DMS153 (cell line): ENCODE results near the gene GLCE.

Experiments
- DNase-seq: peaks from one replicate; lab custom pipeline; 2025; lab: John Stamatoyannopoulos, UW

The GLCE gene

DNA sequence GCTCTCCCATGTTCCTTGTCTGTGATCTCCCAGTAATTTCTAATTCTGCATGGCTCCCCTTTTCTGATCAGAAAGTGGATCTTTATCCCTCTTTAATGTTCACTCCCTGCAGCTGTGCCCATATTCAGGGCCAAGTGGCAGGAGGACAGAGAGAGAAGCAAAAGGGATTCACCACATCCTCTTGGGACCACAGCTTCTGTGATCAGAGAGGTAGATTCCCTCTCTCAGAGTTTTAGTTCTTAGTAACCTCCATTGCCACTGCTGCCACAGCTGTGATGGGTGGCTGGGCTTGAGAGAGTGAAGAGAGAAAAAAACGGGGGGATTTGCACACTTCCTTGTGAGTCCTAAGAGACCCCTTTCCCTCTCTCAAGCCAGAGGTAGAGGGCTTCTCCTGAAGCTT lies 49.2 kb downstream of the GLCE start:
- no peak for DNase-seq

DNA sequence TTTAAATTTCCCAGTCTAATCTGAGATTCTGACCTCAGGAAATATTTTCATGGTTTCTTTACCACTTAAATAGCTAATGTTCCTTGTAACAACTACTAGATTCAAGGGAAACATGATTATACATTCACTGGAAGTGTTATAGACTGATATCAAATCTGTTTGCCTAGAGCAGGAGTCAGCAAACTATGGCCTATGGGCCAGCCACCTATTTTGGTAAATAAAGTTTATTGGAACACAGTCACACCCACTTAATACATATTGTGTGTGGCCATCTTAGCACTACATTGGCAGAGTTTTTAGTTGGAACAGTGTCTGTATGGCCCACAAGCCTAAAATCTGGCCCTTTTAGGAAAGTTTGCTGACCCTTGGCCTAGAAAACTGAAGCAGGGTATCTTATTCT lies 50.1 kb downstream of the GLCE start:
- no peak for DNase-seq

DNA sequence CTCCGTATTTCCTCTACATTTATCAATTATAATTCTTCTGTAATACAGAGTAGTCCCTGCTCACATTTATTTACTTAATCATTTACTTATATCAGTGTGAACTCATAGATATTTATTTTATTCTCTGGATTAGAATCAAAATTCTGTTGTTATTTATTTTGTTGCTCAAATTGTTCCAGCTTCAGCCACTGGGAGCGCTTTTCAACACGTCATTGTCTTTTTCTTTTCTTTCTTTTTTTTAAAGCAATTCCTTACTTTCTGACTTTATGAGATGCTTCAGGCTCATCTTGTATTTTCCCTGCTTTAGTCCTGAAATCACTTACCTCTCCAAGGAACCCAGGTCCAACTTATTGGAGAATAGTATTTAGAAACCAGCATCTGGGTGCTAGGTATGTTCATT lies 53.4 kb downstream of the GLCE start:
- DNase-seq, result no peak

DNA sequence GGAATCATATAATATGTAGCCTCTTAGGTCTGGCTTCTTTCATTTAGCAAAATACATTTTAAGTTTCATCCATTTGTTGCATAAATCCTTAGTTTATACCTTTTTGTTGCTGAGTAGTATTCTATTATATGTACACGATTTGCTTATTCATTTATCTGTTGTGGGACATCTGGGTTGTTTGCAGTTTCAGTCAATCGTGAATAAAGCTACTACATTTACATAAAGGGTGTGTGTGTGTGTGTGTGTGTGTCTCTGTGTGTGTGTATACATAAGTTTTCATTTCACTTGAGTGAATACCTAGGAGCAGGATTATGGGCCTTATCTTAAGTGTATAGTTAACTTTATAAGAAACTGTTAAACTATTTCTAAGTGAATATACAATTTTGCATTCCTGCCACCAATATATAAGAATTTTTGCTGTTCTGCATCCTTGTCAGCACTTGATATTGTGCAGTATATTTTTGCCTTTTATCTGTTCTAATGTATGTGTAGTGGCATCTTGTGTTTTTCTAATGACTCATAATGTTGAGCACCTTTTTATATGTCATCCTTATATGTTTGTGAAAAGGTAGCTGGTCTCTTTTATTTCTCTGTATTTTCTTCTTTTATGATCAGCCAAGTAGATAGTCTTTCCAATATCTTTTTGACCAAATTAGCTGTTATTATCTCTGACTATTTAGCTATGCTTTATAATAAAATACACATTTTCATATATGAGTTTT lies 55.0 kb downstream of the GLCE start:
- DNase-seq, result no peak

DNA sequence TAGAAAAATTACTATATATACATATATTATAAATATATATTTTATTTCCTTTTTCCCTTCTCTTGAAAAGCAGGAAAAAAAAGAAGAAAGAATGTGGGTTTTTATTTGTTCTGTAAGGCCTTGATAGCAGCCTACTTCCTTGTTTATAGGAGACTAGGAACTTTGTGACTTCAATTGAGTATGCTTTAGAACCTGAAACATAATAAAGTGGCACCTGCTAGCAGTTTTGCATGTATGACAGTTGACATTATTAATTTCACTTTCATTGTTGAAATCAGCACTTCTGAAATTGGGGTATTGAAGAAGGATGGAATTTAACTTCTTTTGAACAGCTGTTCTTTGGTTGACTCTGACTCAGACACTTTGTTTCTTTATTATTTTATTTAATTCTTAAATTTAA lies 56.9 kb downstream of the GLCE start:
- no peak for DNase-seq

- no peak for DNase-seq
These were observed 59.3 kb downstream of the GLCE start for GRCh38 chr15:69219690-69220089.

- no peak for DNase-seq
These were observed 61.6 kb downstream of the GLCE start for GRCh38 chr15:69222002-69222474.

DNA sequence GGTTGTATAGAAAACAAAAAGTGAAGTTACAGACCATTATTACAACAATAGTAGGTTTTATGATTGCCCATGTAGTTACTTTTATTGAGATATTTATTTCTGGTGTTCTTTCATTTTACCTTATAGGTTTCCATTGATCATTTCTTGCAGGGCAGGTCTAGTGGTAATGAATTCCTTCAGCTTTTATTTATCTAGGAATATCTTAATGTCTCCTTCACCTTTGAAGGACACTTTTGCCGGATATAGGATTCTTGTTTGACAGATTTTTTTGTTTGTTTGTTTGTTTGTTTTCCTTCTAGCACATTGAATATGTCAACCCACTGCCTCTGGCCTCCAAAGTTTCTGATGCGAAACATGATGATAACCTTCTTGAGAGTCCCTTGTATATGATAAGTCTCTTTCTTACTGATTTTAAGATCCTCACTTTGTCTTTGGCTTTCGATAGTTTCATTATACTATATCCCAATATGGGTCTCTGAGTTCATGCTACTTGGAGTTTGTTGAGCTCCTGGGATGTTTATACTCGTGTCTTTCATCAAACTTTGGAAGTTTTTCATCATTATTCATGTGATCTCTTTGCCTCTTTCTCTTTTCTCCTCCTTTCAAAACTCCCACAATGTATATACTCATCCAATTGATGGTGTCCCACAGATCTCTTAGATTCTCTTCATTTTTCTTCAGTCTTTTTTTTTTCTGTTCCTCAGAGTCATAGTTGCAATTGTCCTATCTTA lies 62.8 kb downstream of the GLCE start:
- DNase-seq, result no peak

DNA sequence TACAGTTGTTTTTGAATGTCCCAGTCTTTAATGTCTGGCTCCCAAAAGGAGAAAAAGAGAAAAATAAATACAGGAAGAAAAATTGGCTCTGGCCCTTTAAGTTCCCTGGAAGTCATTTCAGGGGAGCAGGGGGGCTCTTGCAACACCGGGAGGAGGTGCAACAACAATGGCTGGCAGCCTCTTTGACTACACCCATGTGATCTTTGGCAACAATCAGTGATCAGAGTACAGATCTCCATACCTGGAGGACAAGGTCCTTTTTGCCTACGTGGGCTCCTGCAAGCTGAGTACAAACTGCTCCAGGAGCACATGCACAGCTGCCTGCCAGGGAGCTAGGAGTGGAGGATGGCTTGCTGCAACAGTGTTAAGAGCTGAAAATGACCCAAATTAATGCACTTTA lies 63.9 kb downstream of the GLCE start:
- DNase-seq, result no peak

DNA sequence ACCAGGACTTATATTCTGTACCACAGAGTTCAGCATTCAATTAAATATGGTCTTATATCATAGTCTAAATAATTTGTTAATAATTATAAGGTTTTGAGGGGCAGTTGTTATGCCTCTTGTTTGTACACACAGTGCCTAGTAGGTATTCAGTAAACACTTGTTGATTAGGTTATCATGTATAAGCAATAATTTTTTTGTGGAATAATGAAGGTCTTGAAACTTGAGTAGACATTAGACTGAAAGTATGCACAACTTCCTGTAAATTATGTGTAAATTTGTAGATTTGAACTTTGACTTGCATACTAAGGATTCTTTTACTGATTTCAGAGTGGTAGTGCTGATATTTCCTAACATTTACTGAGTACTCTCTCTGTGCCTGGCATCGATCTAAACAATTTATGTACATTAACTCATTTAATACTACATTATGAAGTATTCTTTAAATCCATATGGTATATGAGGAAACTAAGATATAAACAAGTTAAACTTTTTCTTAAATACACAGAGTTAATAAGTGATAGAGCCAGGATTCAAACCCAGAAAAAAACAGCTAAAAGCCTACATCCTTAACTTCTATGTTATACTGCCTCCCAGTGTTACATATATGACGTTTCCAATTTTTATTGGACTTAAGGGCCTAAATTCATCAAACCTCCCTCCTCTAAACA lies 65.1 kb downstream of the GLCE start:
- DNase-seq, result no peak

GRCh38 chr15:69226023-69226355 lies 65.6 kb downstream of the GLCE start:
- no peak for DNase-seq

DNA sequence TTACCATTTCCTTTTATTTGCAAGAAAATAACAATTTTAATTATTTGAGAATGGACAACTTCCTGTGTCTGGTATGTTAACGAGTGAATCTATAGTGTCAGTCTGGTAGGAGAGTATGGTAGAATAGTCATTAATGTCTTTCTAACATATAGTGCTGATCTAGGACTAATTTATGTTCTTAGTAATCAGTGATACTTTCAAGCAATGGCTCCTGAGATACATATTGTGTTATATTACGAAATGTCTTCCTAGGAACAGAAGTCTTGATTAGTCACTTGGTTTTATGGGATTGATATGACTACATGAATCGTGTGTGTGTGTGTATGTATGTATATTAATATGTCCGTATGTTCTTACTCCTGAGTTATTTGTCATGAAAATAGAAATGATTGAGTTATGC lies 71.7 kb downstream of the GLCE start:
- no peak for DNase-seq

GRCh38 chr15:69232765-69233164 lies 72.3 kb downstream of the GLCE start:
- no peak for DNase-seq

- no peak for DNase-seq
These were observed 74.2 kb downstream of the GLCE start for GRCh38 chr15:69234676-69235075.

- no peak for DNase-seq
These were observed 76.1 kb downstream of the GLCE start for GRCh38 chr15:69236505-69236904.

- DNase-seq, result no peak
These were observed 77.3 kb downstream of the GLCE start for GRCh38 chr15:69237718-69238117.

- DNase-seq, result no peak
These were observed 84.4 kb downstream of the GLCE start for GRCh38 chr15:69244798-69245197.

DNA sequence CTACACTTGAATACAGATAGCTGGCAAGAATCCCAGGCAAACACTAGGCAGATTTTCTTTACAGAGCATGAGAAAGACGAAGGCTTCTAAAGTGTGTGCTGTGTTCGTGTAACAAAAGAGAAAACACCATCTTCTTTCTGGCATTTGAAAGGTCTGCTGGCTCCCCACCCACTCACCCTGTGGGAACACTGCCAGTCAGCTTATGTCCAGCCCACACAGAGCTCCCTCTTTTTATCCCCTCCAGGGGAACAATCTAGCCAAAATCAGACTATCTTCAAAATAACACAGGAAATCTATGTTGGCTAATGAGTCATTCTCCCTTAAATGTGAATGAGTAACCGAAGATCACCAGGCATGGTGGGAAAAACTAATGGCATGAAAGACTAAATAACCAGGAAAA lies 92.7 kb downstream of the GLCE start:
- no peak for DNase-seq

- DNase-seq, result no peak
These were observed 105.0 kb downstream of the GLCE start for GRCh38 chr15:69265347-69265955.

DNA sequence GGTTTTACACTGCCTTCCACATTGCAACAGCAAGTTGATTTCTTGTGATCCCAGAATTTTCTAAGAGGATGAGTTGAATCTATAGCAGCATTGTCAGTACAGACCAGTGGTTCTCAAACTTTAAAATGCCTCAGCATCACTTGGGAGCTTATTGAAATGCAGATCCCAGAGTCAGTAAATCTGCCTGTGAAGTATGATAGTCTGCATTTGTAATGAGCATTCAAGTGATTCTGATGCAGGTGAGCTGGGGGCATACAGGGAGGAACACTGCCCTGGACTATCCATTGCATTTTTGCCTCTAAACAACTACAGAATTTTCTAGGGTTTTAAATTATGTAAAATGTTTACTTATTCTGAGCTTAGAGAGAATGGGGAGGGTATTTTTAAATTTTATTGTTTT lies 110.8 kb downstream of the GLCE start:
- no peak for DNase-seq

DNA sequence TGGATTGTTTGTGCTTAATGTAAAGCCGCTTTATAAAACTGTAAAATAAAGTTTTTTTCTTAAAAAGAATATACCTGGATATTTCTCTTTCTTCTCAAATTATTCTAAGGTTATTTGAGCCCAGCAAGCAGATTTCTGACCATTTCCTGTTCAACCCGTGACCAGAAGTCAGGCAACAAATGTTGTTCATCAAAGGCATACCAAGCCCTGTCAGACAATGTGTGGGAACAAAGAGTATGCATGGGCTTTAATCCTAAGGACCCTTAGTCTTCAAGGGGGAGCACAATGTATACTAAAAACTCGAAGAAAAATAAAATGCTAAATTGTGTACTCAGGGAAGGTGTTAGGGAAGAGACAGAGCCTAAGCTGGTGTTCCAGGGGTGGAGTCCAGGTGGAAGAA lies 111.7 kb downstream of the GLCE start:
- DNase-seq, result no peak

DNA sequence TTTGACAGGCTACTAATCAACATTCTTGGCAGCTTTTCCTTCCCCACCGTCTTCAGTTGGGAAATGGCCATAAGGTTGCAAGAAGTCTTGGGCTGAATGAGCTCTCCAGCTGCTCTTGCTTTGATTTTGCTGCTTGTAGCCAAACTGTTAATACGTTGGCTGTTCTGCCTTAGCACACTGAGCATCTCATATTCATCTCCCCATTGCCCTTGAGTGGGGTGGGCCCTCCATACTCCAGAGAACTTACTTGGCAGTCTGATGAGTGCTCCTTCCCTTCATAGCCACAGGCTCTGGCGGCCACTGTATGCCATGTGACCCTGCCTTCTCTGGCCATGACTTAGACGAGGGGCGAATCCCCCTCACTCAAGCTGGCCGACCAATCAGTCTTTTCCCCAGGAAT lies 112.5 kb downstream of the GLCE start:
- no peak for DNase-seq
